Activated T-cell treated with anti-CD3 and anti-CD28 coated beads for 1 hour (primary cell): ENCODE data around the gene DNAH17.

Experiments used
- DNase-seq: peaks from one replicate; pipeline ENCODE4 v3.0.0-alpha.2; 2020; ENCODE audit warnings: low read depth

The DNAH17 gene

DNA sequence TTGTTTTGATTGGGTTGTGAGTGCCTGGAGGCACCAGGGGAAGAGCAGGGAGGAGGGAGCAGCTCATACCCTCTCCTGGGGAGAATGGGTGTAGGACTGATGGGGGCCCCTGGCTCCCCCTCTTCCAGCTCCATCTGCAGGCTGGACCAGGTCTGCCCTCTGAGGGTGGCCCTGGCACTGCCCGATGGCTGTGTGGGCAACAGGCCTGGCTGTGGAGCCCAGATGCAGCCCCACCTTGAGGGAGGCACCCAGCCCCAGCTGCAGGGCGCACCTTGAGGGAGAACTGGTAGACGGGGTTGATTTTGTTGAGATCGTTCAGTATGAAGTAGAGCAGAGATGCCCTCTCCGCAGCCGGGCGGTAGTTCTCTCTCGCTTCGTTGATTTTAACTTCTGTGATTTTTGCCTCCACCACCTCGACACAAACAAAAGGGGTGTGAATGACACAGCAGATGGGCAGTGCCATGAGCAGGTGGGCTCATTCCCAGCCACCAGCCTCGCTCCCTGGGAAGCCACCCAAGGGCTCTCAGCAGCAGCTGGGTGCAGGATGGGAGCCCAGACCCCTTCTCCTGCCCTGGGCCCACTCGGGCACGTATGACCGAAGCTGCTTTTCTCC lies 127.1 kb downstream of the DNAH17 start:
- DNase-seq, result no peak

DNA sequence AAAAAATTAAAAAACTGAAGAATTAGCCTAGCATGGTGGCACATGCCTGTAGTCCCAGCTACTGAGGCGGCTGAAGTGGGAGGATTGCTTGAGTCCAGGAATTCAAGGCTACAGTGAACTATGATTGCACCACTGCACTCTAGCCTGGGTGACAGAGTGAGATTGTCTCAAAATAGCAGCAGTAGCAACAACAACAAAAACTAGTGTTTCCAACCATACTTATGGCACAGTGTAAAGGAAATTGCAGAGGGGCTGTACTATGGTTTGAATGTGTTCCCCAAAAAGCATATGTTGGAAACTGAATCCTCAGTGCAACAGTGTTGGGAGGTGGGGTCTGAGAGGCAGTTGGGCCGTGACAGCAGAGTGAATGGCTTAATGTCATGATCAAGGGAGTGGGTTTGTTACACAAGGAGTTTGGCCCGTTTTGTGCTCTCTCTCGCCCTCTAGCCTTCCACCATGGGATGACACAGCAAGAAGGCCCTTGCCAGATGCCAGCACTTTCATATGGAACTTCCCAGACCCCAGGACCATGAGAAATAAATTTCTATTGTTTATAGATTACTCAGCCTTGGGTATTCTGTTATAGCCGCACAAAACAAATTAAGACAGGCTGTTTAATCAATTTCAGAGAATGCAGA lies 128.7 kb downstream of the DNAH17 start:
- no peak for DNase-seq

DNA sequence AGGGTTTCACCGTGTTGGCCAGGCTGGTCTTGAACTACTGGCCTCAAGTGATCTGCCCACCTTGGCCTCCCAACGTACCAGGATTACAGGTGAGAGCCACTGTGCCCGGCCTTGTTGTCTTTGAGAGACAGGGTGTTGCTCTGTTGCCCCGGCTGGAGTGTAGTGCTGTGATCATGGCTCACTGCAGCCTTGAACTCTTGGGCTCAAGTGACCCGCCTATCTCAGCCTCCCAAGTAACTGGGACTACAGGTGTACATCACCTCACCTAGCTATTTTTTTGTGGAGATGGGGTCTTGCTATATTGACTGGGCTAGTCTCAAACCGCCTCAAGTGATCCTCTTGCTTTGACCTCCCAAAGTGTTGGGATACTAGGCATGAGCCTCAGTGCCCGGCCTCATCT lies 130.4 kb downstream of the DNAH17 start:
- DNase-seq, result no peak

DNA sequence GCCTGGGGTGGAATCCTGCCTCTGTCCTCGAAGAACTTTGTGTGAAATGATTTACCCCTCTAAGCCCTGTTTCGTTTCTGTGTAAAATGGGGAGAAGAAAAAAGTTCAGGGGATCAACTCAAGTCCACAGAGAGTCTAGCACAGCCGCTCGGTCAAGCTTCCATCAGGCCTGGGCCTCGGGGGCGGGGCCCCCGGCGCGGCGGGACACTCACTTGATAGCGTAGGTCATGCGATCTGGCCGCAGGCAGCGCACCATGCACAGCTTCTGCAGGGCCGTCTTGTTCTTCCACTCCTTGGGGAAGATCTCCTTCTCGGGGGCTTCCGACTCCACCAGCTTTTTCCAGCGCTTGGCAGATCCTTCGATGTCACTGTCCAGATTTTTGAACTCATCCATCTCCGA lies 132.8 kb downstream of the DNAH17 start:
- DNase-seq, result no peak

DNA sequence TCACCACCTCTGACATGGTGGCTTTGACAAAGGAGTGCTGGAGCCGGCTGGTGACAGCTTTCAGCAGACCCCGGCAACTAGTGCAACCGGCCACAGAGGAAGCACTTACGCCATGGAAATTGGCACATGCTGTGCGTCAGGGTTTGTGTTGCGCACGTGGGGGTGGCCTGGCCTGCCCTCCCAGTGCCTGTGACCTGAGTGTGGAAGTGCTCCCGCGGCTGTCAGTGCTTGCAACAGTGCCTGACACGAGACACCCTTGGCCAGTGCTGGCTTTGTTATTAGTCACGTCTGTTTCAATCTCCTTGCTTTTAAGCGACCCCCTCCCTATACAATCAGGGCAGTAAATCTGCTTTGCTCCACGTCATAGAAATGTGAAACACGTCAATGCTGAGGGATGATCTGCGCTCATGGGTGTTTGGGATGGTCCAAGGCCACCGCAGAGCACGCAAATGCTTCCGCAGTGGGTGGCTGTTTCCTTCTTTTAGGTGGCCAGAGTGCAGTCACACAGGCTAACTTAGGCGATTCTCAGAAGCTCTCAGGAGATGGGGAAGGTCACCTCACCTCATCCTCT lies 134.5 kb downstream of the DNAH17 start:
- DNase-seq, result no peak

DNA sequence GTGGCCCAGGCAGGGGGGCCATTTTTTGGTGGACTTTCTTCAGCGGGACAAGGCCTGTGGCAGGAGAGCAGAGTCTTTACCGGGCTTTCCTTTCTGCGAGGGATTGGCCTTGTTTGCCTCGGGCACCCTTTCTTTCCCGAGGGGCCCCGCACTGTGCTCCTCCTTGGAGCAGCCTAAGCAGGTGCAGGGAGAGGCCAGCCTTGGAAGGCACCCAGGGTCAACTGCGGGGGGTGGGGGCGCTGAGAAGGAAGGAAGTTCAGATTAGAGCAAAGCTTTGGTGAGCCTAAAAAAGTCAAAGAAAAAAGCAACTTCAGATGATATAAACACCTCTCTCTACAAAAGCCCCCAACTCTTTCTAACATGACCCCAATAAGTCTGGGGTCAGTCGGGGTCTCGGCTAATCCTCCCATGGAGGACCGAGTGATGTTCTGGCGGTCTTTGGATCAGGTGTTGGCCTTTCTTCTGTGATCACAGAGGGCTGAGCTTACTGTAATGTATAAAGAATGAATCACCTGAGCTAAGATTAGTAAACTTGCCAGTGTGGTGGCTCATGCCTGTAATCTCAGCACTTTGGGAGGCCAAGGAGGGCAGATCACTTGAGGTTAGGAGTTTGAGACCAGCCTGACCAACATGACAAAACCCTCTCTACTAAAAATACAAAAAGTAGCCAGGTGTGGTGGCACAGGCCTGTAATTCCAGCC lies 135.8 kb downstream of the DNAH17 start:
- no peak for DNase-seq

DNA sequence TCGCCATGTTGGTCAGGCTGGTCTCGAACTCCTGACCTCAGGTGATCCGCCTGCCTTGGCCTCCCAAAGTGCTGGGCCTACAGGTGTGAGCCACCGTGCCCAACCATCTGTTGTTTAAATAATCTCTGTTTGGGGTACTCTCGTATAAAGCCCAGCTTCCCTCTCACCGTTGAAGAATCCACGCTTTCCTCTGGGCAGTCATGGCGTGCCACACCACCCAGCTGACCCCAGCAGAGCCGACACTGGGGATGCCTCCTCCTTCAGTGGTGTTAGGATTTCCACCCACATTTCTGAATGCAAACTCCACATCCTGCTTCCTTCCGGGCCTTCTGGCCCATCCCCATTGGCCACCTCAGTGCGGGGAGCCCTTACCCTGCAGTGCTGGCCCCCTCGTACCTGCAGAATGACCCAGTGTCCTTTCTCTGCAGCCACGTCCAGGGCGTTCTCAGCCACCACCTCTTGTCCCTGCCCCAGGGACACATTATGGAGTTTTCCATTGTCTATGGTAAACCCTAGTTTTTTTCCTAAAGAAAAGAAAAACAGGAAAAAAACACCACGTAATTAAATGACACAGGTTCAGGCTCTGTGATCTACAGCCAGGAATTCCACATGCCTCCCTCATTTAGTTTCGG lies 138.4 kb downstream of the DNAH17 start:
- no peak for DNase-seq

DNA sequence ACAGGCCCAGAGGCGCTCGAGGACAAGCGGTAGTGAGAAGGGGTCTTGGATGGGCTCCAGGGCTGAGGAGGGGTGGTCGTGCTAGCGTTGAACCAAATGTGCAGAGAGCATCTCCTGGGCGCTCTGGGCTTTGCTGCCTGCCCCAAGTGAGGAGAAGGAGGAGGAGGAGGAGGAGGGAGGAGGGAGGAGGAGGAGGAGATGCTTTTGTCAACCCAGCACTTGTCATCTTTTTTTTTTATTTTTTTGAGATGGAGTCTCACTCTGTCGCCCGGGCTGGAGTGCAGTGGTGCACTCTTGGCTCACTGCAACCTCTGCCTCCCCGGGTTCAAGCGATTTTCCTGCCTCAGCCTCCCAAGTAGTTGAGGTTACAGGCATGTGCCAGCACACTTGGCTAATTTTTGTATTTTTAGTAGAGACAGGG lies 138.9 kb downstream of the DNAH17 start:
- no peak for DNase-seq

DNA sequence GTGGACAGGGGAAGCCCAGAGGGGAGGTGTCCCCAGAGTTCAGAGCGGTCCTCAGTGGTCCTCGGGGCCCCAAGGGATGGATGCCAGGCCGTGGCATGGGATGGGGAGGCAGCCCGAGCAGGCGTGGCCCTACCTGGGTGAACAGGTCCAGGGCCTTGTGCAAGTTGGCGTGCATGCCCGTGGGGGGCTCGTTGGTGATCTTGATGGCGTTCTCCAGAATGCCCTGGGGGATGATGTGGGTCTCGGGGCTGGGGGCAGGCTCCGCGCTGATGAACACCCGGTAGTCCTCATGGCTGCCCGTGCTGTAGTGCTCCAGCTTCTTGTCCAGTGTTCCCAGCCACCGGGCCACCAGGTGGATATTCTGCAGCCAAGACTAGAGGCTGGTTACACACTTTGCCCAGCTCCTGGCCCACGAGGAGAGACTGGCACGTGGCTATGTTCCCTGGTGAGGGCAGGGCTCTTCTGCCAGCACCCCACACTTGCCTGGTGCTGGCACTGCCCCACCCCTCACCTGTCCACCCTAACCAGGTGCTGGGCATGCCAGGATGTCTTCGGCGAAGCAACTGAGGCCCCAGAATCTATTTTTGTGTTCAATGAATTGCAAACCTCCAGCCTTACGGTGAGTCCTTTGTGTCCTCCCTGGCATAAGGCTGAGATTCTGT lies 139.6 kb downstream of the DNAH17 start:
- DNase-seq, result no peak

DNA sequence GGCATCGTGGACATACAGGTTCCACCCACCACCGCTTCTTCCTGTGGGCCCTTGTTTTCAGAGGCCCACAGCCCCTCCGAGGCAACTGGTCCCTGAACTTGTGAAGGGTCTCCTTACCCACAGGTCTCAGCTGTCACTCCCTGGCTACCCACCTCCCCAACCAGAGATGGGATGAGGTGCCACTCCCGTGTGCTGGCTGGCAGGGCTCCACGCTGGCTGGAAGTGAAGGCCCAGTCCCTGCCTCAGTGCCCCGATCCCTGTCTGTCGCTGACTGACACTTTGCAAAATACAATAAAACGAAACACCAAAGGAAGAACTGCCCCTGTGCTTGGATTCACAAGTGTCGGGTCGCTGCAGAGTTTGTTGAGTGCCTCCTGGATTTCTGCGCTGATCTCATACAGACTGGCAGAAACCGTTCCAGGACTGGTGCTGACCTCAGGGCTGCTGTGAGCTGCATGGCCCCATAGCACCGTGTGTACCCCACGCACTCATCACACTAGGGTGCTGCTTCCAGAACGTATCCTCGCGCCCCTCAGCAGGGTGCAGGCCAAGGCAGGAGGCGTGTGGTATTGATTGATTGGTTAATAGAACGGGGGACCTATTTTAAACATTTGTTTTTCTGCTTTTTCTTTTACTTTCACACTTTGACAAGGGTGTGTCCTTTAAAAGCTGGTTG lies 141.7 kb downstream of the DNAH17 start:
- DNase-seq, result no peak

DNA sequence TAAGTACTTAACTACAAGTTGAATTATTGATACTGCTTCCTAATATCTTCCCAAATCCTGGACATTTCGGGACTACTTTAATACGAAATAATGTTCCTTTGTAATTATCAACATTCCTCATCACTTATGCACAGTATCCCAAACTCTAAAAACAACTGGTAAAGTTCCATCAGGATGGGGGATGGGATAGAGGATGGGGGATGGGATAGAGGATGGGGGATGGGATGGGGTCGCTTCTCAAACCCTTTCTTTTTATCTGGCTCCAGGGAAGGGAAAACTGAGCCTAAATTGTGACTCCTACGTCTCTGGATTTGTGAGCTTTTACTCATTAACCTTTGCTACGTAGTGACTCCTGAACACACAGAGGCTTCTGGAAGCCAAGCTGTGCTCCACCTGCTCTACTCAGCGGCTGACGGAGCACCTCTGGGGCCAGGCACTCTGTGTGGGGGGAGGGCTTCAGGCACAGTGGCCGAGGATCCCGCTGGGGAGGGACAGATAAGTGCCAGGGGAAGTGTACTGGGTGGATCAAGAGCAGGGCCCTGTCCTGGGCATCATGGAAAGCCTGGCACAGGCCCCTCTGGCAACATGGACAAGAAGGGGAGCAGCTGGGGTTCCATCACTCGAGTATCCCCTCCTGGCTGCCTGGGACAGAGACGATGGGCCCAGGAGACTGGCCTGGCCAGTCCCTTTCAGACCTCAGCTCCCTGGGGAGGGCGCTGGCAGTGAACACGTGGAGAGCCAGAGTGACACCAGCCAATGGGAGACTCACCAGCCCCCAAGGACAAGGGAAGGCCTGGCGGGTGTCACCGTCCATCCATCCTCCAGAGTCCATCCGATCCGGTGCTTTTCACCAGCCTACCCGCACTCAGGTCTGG lies 142.5 kb downstream of the DNAH17 start:
- no peak for DNase-seq

DNA sequence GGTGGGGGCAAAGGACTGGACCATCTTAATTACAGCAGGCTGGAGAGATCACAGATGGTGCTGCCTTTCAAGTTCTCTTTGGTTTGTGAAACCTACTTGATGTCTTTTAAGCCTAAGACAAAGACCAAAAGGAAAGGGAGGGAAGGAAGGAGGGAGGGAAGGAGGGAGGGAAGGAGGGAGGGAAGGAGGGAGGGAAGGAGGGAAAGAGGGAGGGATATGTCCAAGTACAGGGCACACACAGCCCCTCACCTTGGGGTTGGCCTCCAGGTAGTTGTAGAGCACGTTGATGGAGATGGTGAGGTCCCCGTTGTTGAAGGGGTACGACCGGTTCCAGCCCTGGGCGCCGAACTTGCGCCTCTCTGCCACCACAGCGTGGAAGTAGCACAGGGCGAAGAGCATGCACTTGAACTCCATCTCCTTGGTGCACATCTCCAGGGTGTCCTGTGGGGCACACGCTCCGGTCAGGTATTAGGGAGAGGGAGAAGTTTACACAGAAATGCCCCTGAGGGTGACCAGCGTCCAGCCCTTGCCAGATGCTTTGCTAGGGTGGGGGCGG lies 143.3 kb downstream of the DNAH17 start:
- no peak for DNase-seq

DNA sequence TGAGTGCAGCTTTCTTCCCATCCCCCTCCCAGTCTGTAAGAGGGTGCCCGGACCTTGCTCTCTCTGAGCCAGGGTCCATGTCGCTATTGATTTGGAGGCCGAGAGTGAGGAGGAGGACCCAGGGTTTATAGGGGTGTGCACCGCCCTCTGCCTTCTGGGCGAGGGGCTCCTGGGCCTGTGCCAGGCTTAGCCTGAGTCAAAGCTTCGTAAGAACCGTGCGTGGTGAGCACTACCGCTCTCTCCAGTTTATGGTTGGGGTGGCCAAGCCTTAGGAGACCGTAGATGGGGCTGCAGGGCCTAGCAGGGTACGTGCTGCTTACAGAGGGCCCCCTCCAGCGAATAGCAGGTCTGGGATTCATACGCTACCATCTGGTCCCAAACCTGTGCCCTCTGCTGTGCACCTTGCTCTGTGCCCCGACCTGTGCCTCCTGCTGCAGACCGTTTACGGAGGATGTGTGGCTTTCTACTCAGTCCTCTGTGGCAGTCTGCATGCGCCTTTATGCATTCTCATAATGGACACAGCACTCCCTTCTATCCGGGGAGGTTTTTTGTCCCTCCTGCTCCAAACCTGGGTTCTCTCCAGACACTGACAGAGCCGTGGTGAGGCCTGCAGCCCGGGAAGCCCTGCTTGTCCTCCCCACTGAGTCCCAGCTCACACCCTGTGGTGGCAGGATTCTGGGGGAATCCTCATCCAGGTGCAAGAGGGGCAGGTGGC lies 144.0 kb downstream of the DNAH17 start:
- DNase-seq, result no peak

DNA sequence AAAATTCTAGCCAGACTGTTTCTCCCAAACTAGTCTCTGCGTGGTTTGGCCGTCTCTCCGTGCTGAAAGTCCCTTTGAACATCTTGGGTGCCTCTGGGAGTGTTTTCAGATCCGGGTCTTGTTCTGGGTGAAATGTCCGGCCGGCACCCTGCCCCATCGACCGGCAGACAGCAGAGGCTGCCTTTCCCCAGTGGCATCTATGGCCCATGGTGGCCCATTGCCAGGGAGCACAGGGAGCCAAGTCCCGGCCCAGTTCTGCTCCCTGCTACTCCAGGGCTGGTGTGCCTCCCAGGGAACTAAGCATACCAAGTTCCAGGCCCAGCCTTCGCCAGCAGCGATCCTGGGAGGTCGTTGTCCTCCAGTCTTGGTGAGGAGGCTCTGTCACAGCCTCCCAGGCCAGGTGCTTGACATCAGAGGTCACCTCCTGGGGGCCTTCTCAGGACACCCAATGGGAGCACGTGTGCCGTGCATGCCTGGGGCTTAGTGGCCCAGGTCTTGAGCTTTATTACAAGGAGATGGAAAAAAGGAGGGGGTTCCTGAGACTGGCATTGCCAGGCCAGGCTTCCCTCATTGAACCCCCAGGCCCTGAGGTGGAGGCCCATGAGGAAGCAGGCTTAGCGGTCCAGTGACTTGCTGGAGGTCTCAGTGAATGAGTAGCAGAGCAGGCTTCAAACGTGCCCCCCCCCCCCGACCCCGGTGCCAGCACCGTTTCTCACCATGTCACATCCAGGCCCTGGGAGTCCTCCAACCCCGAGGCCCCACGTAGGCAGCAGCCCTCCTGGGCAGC lies 144.8 kb downstream of the DNAH17 start:
- no peak for DNase-seq

DNA sequence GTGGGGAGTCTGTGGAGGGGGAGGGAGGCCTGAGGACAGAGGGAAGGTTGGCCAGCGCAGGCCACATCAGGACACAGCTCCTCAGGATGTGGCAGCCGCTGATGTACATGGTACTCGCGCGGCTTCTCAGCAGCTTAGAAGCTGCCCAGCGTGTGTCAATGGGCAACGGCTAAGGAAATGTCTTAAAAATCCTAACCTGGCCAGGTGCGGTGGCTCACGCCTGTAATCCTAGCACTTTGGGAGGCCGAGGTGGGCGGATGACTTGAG lies 145.6 kb downstream of the DNAH17 start:
- no peak for DNase-seq

DNA sequence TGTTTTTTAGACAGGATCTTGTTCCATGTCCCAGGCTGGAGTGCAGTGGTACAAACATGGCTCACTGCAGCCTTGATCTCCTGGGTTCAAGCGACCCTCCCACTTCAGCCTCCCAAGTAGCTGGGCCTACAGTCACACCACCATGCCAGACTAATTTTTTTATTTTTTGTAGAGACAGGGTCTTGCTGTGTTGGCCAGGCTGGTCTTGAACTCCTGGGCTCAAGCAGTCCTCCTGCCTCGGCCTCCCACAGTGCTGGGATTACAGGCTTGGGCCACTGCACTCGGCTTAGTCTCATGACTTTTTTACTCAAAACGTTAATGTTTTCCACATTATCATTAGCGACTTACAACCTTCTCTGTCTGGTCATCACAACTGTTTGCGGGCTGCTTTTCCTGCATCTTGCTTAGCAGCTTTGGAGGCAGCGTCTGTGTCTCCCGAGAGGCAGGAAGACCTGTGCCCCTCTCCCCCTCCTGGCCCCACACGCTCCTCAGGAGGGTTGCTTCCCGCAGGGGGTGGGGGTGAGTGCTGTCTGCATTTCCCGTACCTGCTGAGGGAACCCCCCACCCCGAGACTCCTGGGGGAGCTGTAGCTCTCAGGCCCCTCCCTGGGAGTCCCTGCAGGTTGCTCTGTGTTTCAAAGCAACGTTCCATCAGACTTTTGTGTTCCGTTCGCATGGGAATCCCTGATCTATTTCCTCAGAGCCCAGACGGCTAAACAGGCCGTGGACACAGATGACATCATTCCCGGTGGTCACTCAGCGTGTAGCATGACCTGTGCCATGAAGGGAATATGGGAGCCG lies 146.1 kb downstream of the DNAH17 start:
- DNase-seq, result no peak

DNA sequence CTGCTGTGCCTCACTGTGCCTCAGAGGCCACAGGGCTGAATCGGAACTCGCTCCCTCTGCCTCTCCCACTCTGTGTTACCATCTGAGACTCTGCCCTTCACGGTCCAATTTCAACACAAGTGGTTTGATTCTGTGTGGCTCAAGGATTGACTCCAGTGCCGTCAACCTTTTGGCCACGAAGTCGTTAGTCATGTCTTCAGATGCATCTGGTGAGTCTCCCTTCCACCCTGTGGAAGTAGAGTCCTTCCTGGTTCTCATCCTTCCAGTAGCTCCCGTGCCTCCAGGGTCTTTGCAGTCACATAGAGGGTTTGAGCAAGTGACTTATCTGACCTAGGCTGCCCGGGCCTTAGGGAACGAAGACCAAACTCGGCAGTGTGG lies 147.6 kb downstream of the DNAH17 start:
- DNase-seq, result no peak
